HepG2 (cell line): ENCODE measurements around the gene FHIT. TPM values are rescaled to one million over a fixed set of nuclear protein-coding genes. Genes with fewer than 3 reads are reported as not detected.

ENCODE experiments used
- ATAC-seq: fragments of 200-7000 bp; cut with Tn5 transposase; 3 replicates; pipeline ENCODE4 v1.9.1; 2020; ENCODE audit warnings: mild to moderate bottlenecking, moderate library complexity
- BruUV-seq: library from RNA; stranded (reverse); fragments of 400-500 nt; replicated peaks from 2 replicates; lab custom pipeline; 2021; lab: Mats Ljungman, UMichigan
- CTCF ChIA-PET: fragments of 300-600 bp; formaldehyde crosslinking; extraction: SDS; loops from one replicate; lab custom pipeline; 2021; ENCODE audit warnings: low total read pairs, inconsistent platforms, low intra/inter-chr PET ratio; lab: Yijun Ruan, JAX
- POLR2A ChIA-PET: fragments of 350-600 bp; sonication (Branson Sonifier 250); formaldehyde crosslinking; loops from one replicate; lab custom pipeline; 2020; ENCODE audit warnings: antibody characterized with exemption, inconsistent platforms; lab: Yijun Ruan, JAX
- DNase-seq: peaks from one replicate; pipeline ENCODE4 v3.0.0-alpha.2; 2015; ENCODE audit warnings: low spot score
- FAIRE-seq: peaks from 3 replicates; lab custom pipeline; 2011; peaks lifted over from hg19 to GRCh38; lab: Jason Lieb, UNC
- H2AFZ ChIP-seq: one replicate; pipeline ENCODE4 v1.6.1; 2011; ENCODE audit warnings: low read length, inconsistent platforms
- H3K27ac ChIP-seq: fragments of 300-600 bp; 3 replicates; pipeline ENCODE4 v1.8.0; 2011; ENCODE audit warnings: mixed run types, mild to moderate bottlenecking, mixed read lengths, low read length, inconsistent platforms; ENCODE audit not compliant: insufficient read depth; ENCODE audit errors: extremely low read length
- H3K27me3 ChIP-seq, 2 experiments: fragments of 200-600 bp in 1 of 2; 2 replicates in 1 of 2; 3 replicates in 1 of 2; pipeline versions ENCODE4 v1.6.0 to v1.8.0; 2011; ENCODE audit warnings: low read length in 2 of 2, mild to moderate bottlenecking in 2 of 2, moderate library complexity in 2 of 2, inconsistent platforms in 1 of 2; ENCODE audit not compliant: insufficient read depth in 2 of 2, control insufficient read depth in 1 of 2
- H3K36me3 ChIP-seq, 2 experiments: fragments of 200-600 bp in 1 of 2; replicated peaks in 1 of 2; 2 replicates in 1 of 2; 3 replicates in 1 of 2; pipeline versions ENCODE4 v1.5.1 to v1.8.0; 2011; ENCODE audit warnings: low read length in 2 of 2, inconsistent platforms in 1 of 2; ENCODE audit not compliant: insufficient read depth in 2 of 2, control insufficient read depth in 1 of 2
- H3K4me1 ChIP-seq: 2 replicates; pipeline ENCODE4 v1.5.1; 2012; ENCODE audit warnings: low read length, inconsistent platforms; ENCODE audit not compliant: insufficient read depth
- H3K4me2 ChIP-seq: 2 replicates; pipeline ENCODE4 v1.6.0; 2011; ENCODE audit warnings: low read depth, low read length, inconsistent platforms
- H3K4me3 ChIP-seq, 3 experiments: fragments of 200-600 bp in 1 of 3; sonication (generic), shearing (Covaris generic) in 1 of 3; replicated peaks in 1 of 3; 2 replicates each; pipeline ENCODE4 v1.5.1; 2011 to 2016; ENCODE audit warnings: low read length in 3 of 3, inconsistent platforms in 2 of 3, low read depth in 2 of 3, mild to moderate bottlenecking in 2 of 3, control low read depth in 1 of 3, mixed read lengths in 1 of 3; ENCODE audit not compliant: insufficient read depth in 1 of 3
- H3K79me2 ChIP-seq: one replicate; pipeline ENCODE4 v1.6.1; 2011; ENCODE audit warnings: low read length, inconsistent platforms; ENCODE audit not compliant: insufficient read depth
- H3K9ac ChIP-seq: 2 replicates; pipeline ENCODE4 v1.6.0; 2011; ENCODE audit warnings: mild to moderate bottlenecking, low read depth, low read length, inconsistent platforms; ENCODE audit not compliant: insufficient read depth
- H3K9me3 ChIP-seq: 2 replicates; pipeline ENCODE4 v1.5.1; 2012; ENCODE audit warnings: mild to moderate bottlenecking, low read length
- H4K20me1 ChIP-seq: 2 replicates; pipeline ENCODE4 v1.6.0; 2011; ENCODE audit warnings: inconsistent platforms, mild to moderate bottlenecking, low read length, moderate library complexity; ENCODE audit not compliant: insufficient read depth
- CENPT ChIP-seq: sonication (generic); formaldehyde crosslinking; IDR thresholded peaks from 2 replicates; pipeline ENCODE4 v1.8.0; 2022; ENCODE audit warnings: low read depth, mild to moderate bottlenecking, moderate library complexity, missing genetic modification reagents
- CENPX ChIP-seq: sonication (generic); formaldehyde crosslinking; IDR thresholded peaks from 2 replicates; pipeline ENCODE4 v1.9.0; 2021; ENCODE audit warnings: mild to moderate bottlenecking, missing genetic modification reagents, moderate library complexity
- FOXK2 ChIP-seq: fragments of 450-650 bp; IDR thresholded peaks from 2 replicates; pipeline ENCODE4 v1.6.1; 2016
- HNRNPL ChIP-seq: fragments of 200-400 bp; formaldehyde crosslinking; IDR thresholded peaks from 2 replicates; pipeline ENCODE4 v1.6.1; 2017; ENCODE audit warnings: mild to moderate bottlenecking, low read depth, low read length
- MED13 ChIP-seq: sonication (generic); formaldehyde crosslinking; IDR thresholded peaks from 2 replicates; pipeline ENCODE4 v1.5.0; 2020; ENCODE audit warnings: missing genetic modification reagents
- NFE2L1 ChIP-seq: sonication (generic); formaldehyde crosslinking; IDR thresholded peaks from 2 replicates; pipeline ENCODE4 v1.4.0; 2020; ENCODE audit warnings: missing genetic modification reagents, mild to moderate bottlenecking, borderline replicate concordance
- PITX1 ChIP-seq: sonication (generic); formaldehyde crosslinking; IDR thresholded peaks from 2 replicates; pipeline ENCODE4 v1.5.1; 2020; ENCODE audit warnings: mild to moderate bottlenecking, missing genetic modification reagents
- SIN3A ChIP-seq: IDR thresholded peaks from 2 replicates; pipeline ENCODE4 v1.6.1; 2011; ENCODE audit warnings: low read depth, mild to moderate bottlenecking, control low read depth, low read length, borderline replicate concordance
- TCF7 ChIP-seq: sonication (generic); IDR thresholded peaks from 2 replicates; pipeline ENCODE4 v1.6.1; 2016; ENCODE audit warnings: antibody characterized with exemption, low read depth
- XBP1 ChIP-seq: sonication (generic); formaldehyde crosslinking; IDR thresholded peaks from 2 replicates; pipeline ENCODE4 v1.5.0; 2020; ENCODE audit warnings: missing genetic modification reagents
- ZNF160 ChIP-seq: sonication (generic); formaldehyde crosslinking; IDR thresholded peaks from 2 replicates; pipeline ENCODE4 v1.8.0; 2022; ENCODE audit warnings: mild to moderate bottlenecking, inconsistent platforms, missing genetic modification reagents
- ZNF180 ChIP-seq: sonication (generic); formaldehyde crosslinking; IDR thresholded peaks from 2 replicates; pipeline ENCODE4 v1.4.0; 2020; ENCODE audit warnings: low read depth, missing genetic modification reagents, borderline replicate concordance
- ZNF333 ChIP-seq: sonication (generic); formaldehyde crosslinking; IDR thresholded peaks from 2 replicates; pipeline ENCODE4 v1.4.0; 2020; ENCODE audit warnings: mild to moderate bottlenecking, missing genetic modification reagents, borderline replicate concordance
- ZNF766 ChIP-seq: sonication (generic); formaldehyde crosslinking; IDR thresholded peaks from 2 replicates; pipeline ENCODE4 v1.5.0; 2020; ENCODE audit warnings: missing genetic modification reagents, borderline replicate concordance
- WGBS: methylation state at CpG from one replicate; pipeline ENCODE4 v1.1.6; 2017; ENCODE audit warnings: low lambda C conversion rate; 5-methylcytosine and 5-hydroxymethylcytosine counted together
- in situ Hi-C: cut with HindIII; loops from 2 replicates; pipeline ENCODE4 v1.10.0; 2017; ENCODE audit warnings: low pct_unique_long_range_greater_than_20kb; ENCODE audit not compliant: extremely low pct_ligation_motif_present
- intact Hi-C: fragments of 100-400 bp; cut with micrococcal nuclease; formaldehyde crosslinking; loops from one replicate; pipeline ENCODE4 v1.10.0; 2022; ENCODE audit not compliant: unreplicated experiment
- polyA plus RNA-seq, 8 experiments: library from polyadenylated mRNA; depleted of rRNA in 3 of 8; stranded (reverse) in 7 of 8; unstranded in 1 of 8; fragments of >200 nt; fragmentation: Illumina TruSeq in 4 of 8; extraction: Trizol in 4 of 8; gene quantifications; 2 replicates each; pipeline versions ENCODE4 v1.2.1 to v1.2.3, GENCODE V29; 2011 to 2016; ENCODE audit warnings: low read depth in 4 of 8, missing spikeins in 1 of 8, mixed read lengths in 1 of 8; ENCODE audit not compliant: insufficient read depth in 1 of 8
- total RNA-seq, 5 experiments: library from RNA; depleted of rRNA; stranded (reverse); fragments of >200 nt; fragmentation: Illumina TruSeq; extraction: Trizol; gene quantifications; 2 replicates each; pipeline ENCODE4 v1.2.3, GENCODE V29; 2016; ENCODE audit warnings: low read depth in 1 of 5
- TF ChIP-seq, protein P1 (sequence below): sonication (generic); formaldehyde crosslinking; IDR thresholded peaks from 2 replicates; pipeline ENCODE4 v1.4.0; 2020; ENCODE audit warnings: missing genetic modification reagents
- TF ChIP-seq, protein P2 (sequence below): sonication (generic); formaldehyde crosslinking; IDR thresholded peaks from 2 replicates; pipeline ENCODE4 v1.5.0; 2020; ENCODE audit warnings: missing genetic modification reagents

The FHIT gene
- total and polyA plus RNA-seq, 2 of the 13 experiments (the other 11 are each of a cell fraction or from before 2014, with no cell fraction given), result 4.0 to 4.6 TPM

DNA sequence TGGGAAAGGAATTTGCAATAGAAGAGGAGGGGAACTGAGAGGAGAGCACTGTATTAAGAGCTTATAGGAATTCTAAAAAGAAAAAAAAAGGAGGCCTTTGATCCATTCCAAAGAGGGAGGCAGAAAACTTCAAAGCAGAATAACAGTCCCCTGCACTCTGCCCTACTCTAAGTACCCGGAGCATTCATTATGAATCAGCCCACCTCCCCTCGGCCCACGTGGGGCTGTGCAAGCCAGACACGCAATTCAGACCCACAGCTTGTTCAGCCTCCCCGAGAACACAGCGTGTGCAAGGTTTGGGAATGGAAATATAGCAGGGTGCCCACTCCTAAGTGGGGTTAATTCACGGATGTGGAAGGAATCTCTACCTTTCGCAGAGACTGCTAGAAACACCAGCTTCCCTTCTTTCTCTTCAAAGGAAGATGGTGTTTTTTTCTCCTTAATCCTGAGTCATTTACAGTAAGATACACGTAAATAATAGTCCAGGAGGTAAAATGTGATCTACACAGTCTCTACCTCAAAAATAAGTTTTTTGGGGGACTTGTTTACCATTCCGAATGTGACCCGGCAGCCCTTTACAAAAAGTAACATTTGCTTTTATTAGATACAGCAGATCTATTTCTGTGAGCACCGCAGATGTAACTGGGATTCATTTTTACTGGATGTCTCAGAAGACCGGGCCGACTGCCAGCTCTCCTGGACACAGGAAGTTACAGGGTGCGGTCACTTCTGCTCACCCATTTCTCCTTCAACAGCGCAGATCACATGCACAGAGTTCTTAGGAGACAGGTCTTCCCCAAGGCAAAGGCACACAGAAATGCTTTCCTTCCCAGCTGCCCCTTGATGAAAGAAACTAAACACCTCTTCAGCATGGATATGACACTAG lies 1433.0 kb downstream of the FHIT start:
- no peak for FAIRE-seq

DNA sequence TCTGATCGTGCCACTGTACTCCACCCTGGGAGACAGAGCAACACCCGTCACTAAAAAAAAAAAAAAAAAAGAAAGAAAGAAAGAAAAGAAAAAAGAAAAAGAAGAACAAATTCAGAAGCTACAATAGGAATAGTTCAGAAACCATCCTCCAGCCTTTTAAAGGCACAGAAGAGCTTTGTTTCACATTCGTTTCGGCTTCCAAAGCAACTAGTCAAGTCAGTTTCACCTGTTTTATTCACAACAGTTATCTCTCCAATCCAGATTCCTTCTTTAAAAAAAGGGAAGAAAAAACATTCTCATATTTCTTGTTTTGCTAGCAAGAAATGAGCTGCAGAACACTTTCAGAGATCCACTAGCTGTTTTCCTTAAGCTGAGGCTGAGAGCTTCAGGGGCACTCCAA lies 1433.7 kb downstream of the FHIT start:
- Histone ChIP-seq H3K27me3 (no peaks in the 10 kb centered on the region; a peak in 1 of 5 replicates), H4K20me1 (no peaks in the 10 kb centered on the region), H3K27ac (no peak overlapping the region), H2AFZ (no peak overlapping the region), H3K4me2 (peak overlapping the region; percentile 34; the same call in 1 of the 2 replicates), H3K4me1 (peaks cover 16% of the 10 kb centered on the region; the same call in 1 of the 2 replicates), H3K36me3 (no peaks in the 10 kb centered on the region), H3K4me3 (no peak overlapping the region), H3K9me3 (no peaks in the 10 kb centered on the region), H3K79me2 (no peaks in the 10 kb centered on the region), H3K9ac (no peak overlapping the region)
- WGBS, result 39% methylated on average over 4 of the region's 4 CpGs
- BruUV-seq, result no TSS peak
- FAIRE-seq (no peak), DNase-seq (no peak), ATAC-seq (no peak)
- in situ Hi-C loops, result no loop called here
- CTCF ChIA-PET, result no interaction called here
- POLR2A ChIA-PET, result no interaction called here
- intact Hi-C loops, result no loop called here
- TF ChIP-seq, protein P1, sequence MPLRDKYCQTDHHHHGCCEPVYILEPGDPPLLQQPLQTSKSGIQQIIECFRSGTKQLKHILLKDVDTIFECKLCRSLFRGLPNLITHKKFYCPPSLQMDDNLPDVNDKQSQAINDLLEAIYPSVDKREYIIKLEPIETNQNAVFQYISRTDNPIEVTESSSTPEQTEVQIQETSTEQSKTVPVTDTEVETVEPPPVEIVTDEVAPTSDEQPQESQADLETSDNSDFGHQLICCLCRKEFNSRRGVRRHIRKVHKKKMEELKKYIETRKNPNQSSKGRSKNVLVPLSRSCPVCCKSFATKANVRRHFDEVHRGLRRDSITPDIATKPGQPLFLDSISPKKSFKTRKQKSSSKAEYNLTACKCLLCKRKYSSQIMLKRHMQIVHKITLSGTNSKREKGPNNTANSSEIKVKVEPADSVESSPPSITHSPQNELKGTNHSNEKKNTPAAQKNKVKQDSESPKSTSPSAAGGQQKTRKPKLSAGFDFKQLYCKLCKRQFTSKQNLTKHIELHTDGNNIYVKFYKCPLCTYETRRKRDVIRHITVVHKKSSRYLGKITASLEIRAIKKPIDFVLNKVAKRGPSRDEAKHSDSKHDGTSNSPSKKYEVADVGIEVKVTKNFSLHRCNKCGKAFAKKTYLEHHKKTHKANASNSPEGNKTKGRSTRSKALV (CRISPR knock-in tag), result no peak
- no peak for TF ChIP-seq XBP1 (CRISPR knock-in tag)
- TF ChIP-seq, protein P2, sequence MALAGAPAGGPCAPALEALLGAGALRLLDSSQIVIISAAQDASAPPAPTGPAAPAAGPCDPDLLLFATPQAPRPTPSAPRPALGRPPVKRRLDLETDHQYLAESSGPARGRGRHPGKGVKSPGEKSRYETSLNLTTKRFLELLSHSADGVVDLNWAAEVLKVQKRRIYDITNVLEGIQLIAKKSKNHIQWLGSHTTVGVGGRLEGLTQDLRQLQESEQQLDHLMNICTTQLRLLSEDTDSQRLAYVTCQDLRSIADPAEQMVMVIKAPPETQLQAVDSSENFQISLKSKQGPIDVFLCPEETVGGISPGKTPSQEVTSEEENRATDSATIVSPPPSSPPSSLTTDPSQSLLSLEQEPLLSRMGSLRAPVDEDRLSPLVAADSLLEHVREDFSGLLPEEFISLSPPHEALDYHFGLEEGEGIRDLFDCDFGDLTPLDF (CRISPR knock-in tag), result no peak
- no peak for TF ChIP-seq ZNF766 (CRISPR knock-in tag)
- TF ChIP-seq SIN3A, result no peak
- no peak for TF ChIP-seq PITX1
- TF ChIP-seq CENPX (CRISPR knock-in tag), result no peak
- TF ChIP-seq FOXK2, result no peak
- TF ChIP-seq ZNF180 (CRISPR knock-in tag), result no peak
- TF ChIP-seq HNRNPL, result no peak
- TF ChIP-seq MED13, result no peak
- TF ChIP-seq ZNF160 (CRISPR knock-in tag), result no peak

More for the DNA sequence above, 1433.0 kb downstream of the FHIT start:
- no peaks in the 10 kb centered on the region for H3K9me3 ChIP-seq
- H2AFZ ChIP-seq, result no peak overlapping the region
- no peaks in the 10 kb centered on the region; a peak in 1 of 5 replicates for H3K27me3 ChIP-seq
- no peaks in the 10 kb centered on the region for H4K20me1 ChIP-seq
- BruUV-seq, result no TSS peak
- no peak overlapping the region for H3K4me3 ChIP-seq
- in situ Hi-C loops (no loop called here), intact Hi-C loops (no loop called here)
- peak overlapping the region; percentile 34 for H3K4me2 ChIP-seq
- no peak overlapping the region for H3K27ac ChIP-seq
- H3K36me3 ChIP-seq, result no peaks in the 10 kb centered on the region
- peak; percentile 75 for ATAC-seq
- POLR2A ChIA-PET, result no interaction called here
- DNase-seq, result no peak
- peaks cover 16% of the 10 kb centered on the region; the same call in 1 of the 2 replicates for H3K4me1 ChIP-seq
- 0 out of 2 replicates have a peak, but pooled peaks have one; percentile 40 for TF ChIP-seq TCF7
- TF ChIP-seq CENPT, result no peak
- TF ChIP-seq NFE2L1 (CRISPR knock-in tag), result no peak
- TF ChIP-seq ZNF333 (CRISPR knock-in tag), result no peak
- CTCF ChIA-PET, result no interaction called here
- H3K79me2 ChIP-seq, result no peaks in the 10 kb centered on the region
- H3K9ac ChIP-seq, result no peak overlapping the region
- WGBS, result 33% methylated on average over 15 of the region's 16 CpGs
